OCI-LY7 (cell line): ENCODE data around the gene ARHGAP9. TPM values are rescaled to one million over a fixed set of nuclear protein-coding genes. Genes with fewer than 3 reads are reported as not detected.

ENCODE experiments used
- BruUV-seq: library from RNA; stranded (reverse); fragments of 400-500 nt; replicated peaks from 2 replicates; lab custom pipeline; 2021; lab: Mats Ljungman, UMichigan
- CTCF ChIA-PET: fragments of 300-600 bp; sonication (Branson Sonifier 250); formaldehyde crosslinking; loops from one replicate; lab custom pipeline; 2022; ENCODE audit warnings: antibody characterized with exemption; ENCODE audit not compliant: unreplicated experiment; lab: Charles Lee
- POLR2A ChIA-PET: fragments of 300-600 bp; sonication (Branson Sonifier 250); formaldehyde crosslinking; loops from one replicate; lab custom pipeline; 2022; ENCODE audit warnings: antibody characterized with exemption; lab: Charles Lee
- DNase-seq: peaks from one replicate; pipeline ENCODE4 v3.0.0-alpha.2; 2015; ENCODE audit warnings: low spot score
- H2AFZ ChIP-seq: fragments of 200-600 bp; sonication (generic), shearing (Covaris generic); 2 replicates; pipeline ENCODE4 v1.6.1; 2014; ENCODE audit warnings: mild to moderate bottlenecking, antibody characterized with exemption, low read length, moderate library complexity
- H3K27ac ChIP-seq: fragments of 200-600 bp; sonication (generic); 2 replicates; pipeline ENCODE4 v1.5.1; 2014; ENCODE audit warnings: mixed run types, low read depth, mild to moderate bottlenecking, moderate library complexity, low read length, inconsistent platforms; ENCODE audit not compliant: poor library complexity, severe bottlenecking
- H3K36me3 ChIP-seq: fragments of 200-600 bp; sonication (generic); 2 replicates; pipeline ENCODE4 v1.6.1; 2014; ENCODE audit warnings: mild to moderate bottlenecking, antibody characterized with exemption, low read length, moderate library complexity, mixed read lengths; ENCODE audit not compliant: insufficient read depth
- H3K4me1 ChIP-seq: fragments of 200-600 bp; sonication (generic); 2 replicates; pipeline ENCODE4 v1.5.1; 2014; ENCODE audit warnings: mild to moderate bottlenecking, low read length; ENCODE audit not compliant: insufficient read depth, poor library complexity, severe bottlenecking
- H3K4me2 ChIP-seq: fragments of 200-600 bp; sonication (generic); 2 replicates; pipeline ENCODE4 v1.6.1; 2014; ENCODE audit warnings: mild to moderate bottlenecking, low read length
- H3K4me3 ChIP-seq: fragments of 200-600 bp; sonication (generic); 2 replicates; pipeline ENCODE4 v1.5.1; 2014; ENCODE audit warnings: mild to moderate bottlenecking, low read depth, low read length; ENCODE audit not compliant: poor library complexity, severe bottlenecking
- H3K79me2 ChIP-seq: fragments of 200-600 bp; sonication (generic); 2 replicates; pipeline ENCODE4 v1.6.1; 2016; ENCODE audit warnings: low read depth, mild to moderate bottlenecking, low read length, moderate library complexity, mixed read lengths; ENCODE audit not compliant: insufficient read depth
- H3K9me2 ChIP-seq: fragments of 200-600 bp; sonication (generic); 2 replicates; pipeline ENCODE4 v1.6.1; 2016; ENCODE audit warnings: mild to moderate bottlenecking, low read length, mixed read lengths; ENCODE audit not compliant: insufficient read depth
- H3K9me3 ChIP-seq: fragments of 200-600 bp; sonication (generic); 2 replicates; pipeline ENCODE4 v1.6.1; 2014; ENCODE audit warnings: mild to moderate bottlenecking, mixed run types, low read length, mixed read lengths
- H4K20me1 ChIP-seq: fragments of 200-600 bp; sonication (generic); 2 replicates; pipeline ENCODE4 v1.6.1; 2014; ENCODE audit warnings: mild to moderate bottlenecking, antibody characterized with exemption, low read length, moderate library complexity, mixed read lengths; ENCODE audit not compliant: insufficient read depth
- CTCF ChIP-seq: fragments of 200-600 bp; sonication (generic); conservative IDR thresholded peaks from 2 replicates; pipeline ENCODE4 v1.5.1; 2014; ENCODE audit warnings: mild to moderate bottlenecking, antibody characterized with exemption, low read length, moderate library complexity, mixed read lengths
- EZH2phosphoT487 ChIP-seq: fragments of 200-600 bp; sonication (generic); IDR thresholded peaks from 2 replicates; pipeline ENCODE4 v1.6.1; 2018; ENCODE audit warnings: low read depth, borderline replicate concordance, mild to moderate bottlenecking, mixed run types, antibody characterized with exemption, low read length, moderate library complexity, mixed read lengths
- intact Hi-C: fragments of 100-400 bp; cut with micrococcal nuclease; formaldehyde crosslinking; loops from one replicate; pipeline ENCODE4 v1.10.0; 2022; ENCODE audit not compliant: unreplicated experiment
- total RNA-seq, 2 experiments: library from RNA; depleted of rRNA in 1 of 2; stranded (reverse); fragments of >200 nt in 1 of 2; shearing (Covaris generic) in 1 of 2; gene quantifications; 2 replicates each; pipeline ENCODE4 v1.2.3, GENCODE V29; 2014 to 2022

The ARHGAP9 gene
- total RNA-seq, 2 experiments from 2014 or later: 66.2 to 111 TPM

GRCh38 chr12:57467212-57467874 lies 12.3 kb downstream of the ARHGAP9 start:
- ChIA-PET CTCF (no interaction called here), POLR2A (no interaction called here)
- intact Hi-C loops: no loop called here
- Histone ChIP-seq H3K36me3 (peaks cover 37% of the 10 kb centered on the region), H3K9me3 (no peaks in the 10 kb centered on the region), H3K4me2 (no peak overlapping the region), H3K4me3 (no peak overlapping the region), H3K79me2 (no peaks in the 10 kb centered on the region), H4K20me1 (no peaks in the 10 kb centered on the region), H3K27ac (no peak overlapping the region), H3K4me1 (peaks cover 6% of the 10 kb centered on the region), H2AFZ (no peak overlapping the region), H3K9me2 (no peaks in the 10 kb centered on the region)
- TF ChIP-seq CTCF: no peak
- no peak for TF ChIP-seq EZH2phosphoT487
- no peak for DNase-seq
- BruUV-seq: no TSS peak

DNA sequence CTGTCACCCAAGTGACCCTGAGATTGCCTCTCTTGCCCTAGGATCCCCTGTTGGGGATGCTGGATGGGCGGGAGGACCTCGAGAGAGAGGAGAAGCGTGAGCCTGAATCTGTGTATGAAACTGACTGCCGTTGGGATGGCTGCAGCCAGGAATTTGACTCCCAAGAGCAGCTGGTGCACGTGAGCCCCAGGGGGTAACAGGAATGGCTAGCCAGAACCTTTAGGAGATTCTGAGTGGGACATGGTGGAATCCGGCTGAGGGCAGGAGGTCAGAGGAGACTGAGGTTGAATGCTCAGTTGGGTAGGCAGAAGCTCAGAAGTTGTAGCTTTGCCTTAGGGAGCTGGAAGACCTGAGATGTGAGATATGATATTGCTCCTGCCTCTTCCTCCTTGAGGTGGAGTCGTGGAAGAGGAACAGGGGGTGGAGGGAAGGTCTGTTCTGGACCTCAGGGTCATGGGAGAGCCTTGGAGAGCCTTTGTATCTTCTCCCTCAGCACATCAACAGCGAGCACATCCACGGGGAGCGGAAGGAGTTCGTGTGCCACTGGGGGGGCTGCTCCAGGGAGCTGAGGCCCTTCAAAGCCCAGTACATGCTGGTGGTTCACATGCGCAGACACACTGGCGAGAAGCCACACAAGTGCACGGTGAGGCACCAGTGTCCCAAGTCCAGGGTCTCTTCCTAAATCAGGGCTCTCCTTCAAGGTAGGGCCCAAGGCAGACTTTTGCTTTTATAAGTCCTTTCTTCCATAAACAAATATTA lies 13.7 kb downstream of the ARHGAP9 start:
- no peak overlapping the region for H2AFZ ChIP-seq
- BruUV-seq: no TSS peak
- no peak for DNase-seq
- H3K36me3 ChIP-seq: peaks cover 24% of the 10 kb centered on the region
- intact Hi-C loops: no loop called here
- CTCF ChIA-PET: no interaction called here
- no peaks in the 10 kb centered on the region for H3K9me2 ChIP-seq
- peaks cover 10% of the 10 kb centered on the region for H3K4me1 ChIP-seq
- H3K27ac ChIP-seq: no peak overlapping the region
- POLR2A ChIA-PET: interaction anchor here (0.7 to 1.4 kb wide), 3 partner anchors 11 to 1464 kb away, joined by 3 to 9 read pairs (median 3); no protein-coding TSS in a partner anchor
- H3K4me2 ChIP-seq: no peak overlapping the region
- no peak overlapping the region for H3K4me3 ChIP-seq
- no peaks in the 10 kb centered on the region for H3K79me2 ChIP-seq
- no peaks in the 10 kb centered on the region for H3K9me3 ChIP-seq
- TF ChIP-seq EZH2phosphoT487: no peak
- TF ChIP-seq CTCF: no peak
- H4K20me1 ChIP-seq: no peaks in the 10 kb centered on the region
